GM13977 (cell line): Measurements from ENCODE around the gene EPN2.

ENCODE experiments used
- DNase-seq: peaks from one replicate; pipeline ENCODE4 v3.0.0; 2012; ENCODE audit warnings: low spot score
- CTCF ChIP-seq: IDR thresholded peaks from 2 replicates; pipeline ENCODE4 v1.5.1; 2012; ENCODE audit warnings: mild to moderate bottlenecking, control low read depth; ENCODE audit not compliant: insufficient read depth; ENCODE audit errors: extremely low read depth, missing control alignments
- in situ Hi-C: fragments of 300-500 bp; cut with MboI; formaldehyde crosslinking; loops from one replicate; pipeline ENCODE4 v1.12.0; 2022; ENCODE audit warnings: low sequenced_read_pairs, low pct_unique_long_range_greater_than_20kb, mixed read lengths, inconsistent platforms; ENCODE audit not compliant: unreplicated experiment

Gene EPN2

GRCh38 chr17:19269106-19269505 is 31.9 kb downstream of the EPN2 start:
- TF ChIP-seq CTCF, result no peak
- no peak for DNase-seq
- in situ Hi-C loops, result no loop called here

GRCh38 chr17:19269641-19270040 is 32.5 kb downstream of the EPN2 start:
- DNase-seq, result no peak
- no peak for TF ChIP-seq CTCF
- in situ Hi-C loops, result no loop called here

- TF ChIP-seq CTCF, result no peak
- DNase-seq, result no peak
- in situ Hi-C loops, result no loop called here
These were observed 33.2 kb downstream of the EPN2 start for GRCh38 chr17:19270347-19270703.

GRCh38 chr17:19270704-19271611 is 33.8 kb downstream of the EPN2 start:
- no peak for TF ChIP-seq CTCF
- no peak for DNase-seq

GRCh38 chr17:19271780-19272357 is 34.7 kb downstream of the EPN2 start:
- DNase-seq, result no peak
- no peak for TF ChIP-seq CTCF
- in situ Hi-C loops, result no loop called here

More at GRCh38 chr17:19270704-19271611, 33.8 kb downstream of the EPN2 start:
- in situ Hi-C loops, result no loop called here

- in situ Hi-C loops, result no loop called here
- DNase-seq, result no peak
- TF ChIP-seq CTCF, result no peak
These were observed 36.6 kb downstream of the EPN2 start for GRCh38 chr17:19273731-19274130.
